ENCODE data around the gene FEM1B.

The FEM1B gene

DNA sequence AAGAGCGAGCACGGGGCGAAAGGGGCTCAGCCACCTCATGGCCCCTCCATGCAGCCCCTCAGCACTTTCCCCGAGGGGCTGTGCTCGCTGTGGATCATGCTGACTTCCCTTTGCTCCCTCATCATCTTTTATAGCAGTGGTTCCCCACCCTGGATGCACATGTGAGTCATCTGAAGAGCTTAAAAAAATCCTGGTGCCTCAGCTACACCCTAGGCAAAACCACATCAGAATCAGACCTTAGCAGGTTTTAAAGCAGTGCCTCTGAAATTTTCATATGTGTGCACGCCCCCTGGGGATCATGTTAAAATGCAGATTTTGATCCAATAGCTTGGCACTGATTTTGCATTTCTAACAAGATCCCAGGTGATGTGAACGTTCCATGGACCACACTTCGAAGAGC is 50.9 kb downstream of the FEM1B start:
- ATAC-seq: no peak

- ATAC-seq: no peak
These were observed 51.4 kb downstream of the FEM1B start for GRCh38 chr15:68328964-68329363.

GRCh38 chr15:68330416-68330815 is 52.9 kb downstream of the FEM1B start:
- no peak for ATAC-seq

- ATAC-seq: no peak
These were observed 53.4 kb downstream of the FEM1B start for GRCh38 chr15:68330901-68331300.

- no peak for ATAC-seq
These were observed 54.7 kb downstream of the FEM1B start for GRCh38 chr15:68332266-68332665.

GRCh38 chr15:68333775-68334470 is 56.4 kb downstream of the FEM1B start:
- no peak for ATAC-seq

- no peak for ATAC-seq
These were observed 57.1 kb downstream of the FEM1B start for GRCh38 chr15:68334661-68335124.

DNA sequence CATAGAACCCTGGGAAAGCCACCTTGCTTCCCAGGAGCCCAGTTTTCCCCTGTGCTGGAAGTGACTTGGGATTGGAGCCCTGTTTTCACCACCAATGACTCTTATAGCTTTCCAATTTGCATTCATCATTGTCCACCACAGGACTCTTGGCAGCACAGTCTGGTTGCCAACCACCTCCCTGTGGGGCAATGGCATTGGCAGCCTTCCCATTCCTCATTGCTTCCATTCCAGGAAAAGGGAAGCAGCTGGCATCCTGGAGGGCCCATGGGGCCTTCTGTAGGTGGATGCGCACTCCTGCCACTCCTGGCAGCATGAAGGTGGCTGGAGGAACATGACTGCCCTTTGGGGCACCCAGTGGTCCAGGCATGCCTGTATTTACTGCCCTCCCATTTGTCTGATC is 57.7 kb downstream of the FEM1B start:
- ATAC-seq: no peak

- ATAC-seq: no peak
These were observed 58.1 kb downstream of the FEM1B start for GRCh38 chr15:68335655-68336054.

- ATAC-seq: no peak
These were observed 59.0 kb downstream of the FEM1B start for GRCh38 chr15:68336516-68336915.

GRCh38 chr15:68337826-68338225 is 60.3 kb downstream of the FEM1B start:
- no peak for ATAC-seq

GRCh38 chr15:68339481-68339880 is 61.9 kb downstream of the FEM1B start:
- no peak for ATAC-seq

DNA sequence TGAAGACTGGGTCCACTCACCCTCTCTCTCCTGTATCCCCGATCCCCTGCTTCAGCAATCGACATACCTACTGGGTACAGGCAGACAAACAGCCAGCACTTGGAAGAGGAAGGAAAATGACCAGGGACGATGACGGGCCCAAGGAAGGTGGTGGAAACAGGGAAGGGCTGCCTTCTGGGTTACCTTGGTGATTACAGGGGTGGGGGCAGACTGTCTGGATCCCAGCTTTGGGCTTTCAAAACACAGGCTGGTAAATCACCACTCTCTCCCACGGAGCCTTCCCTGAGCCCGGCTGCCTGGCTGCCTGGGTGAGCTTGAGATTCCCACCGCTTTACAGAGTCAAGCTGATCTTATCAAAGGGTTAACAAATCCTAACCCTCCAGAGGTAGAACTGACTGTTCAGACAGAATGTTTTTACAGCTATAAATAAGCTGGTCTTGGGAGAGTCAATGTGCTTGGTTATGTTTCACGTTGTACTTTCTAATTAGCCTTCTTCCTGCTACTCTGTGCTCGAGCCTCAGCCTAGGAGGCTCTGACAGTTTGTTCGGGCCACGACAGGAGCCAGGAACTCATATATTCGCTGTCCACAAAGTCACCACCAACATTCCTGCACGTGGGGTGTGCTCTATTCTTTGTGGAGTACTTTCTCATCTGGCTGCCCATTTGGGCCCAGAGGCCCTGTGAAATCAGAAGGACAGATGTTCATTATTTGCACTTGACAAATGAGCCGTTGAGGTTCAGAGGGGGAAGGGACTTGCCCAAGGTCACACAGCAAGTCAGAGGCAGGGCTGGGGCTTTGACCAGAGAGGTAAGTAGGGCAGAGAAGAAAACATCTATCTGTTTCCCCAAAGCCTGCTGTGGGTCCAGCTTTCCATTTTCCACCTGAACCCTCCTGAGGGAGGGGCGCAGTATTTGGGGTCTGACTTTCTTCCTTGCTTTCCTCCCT is 63.5 kb downstream of the FEM1B start:
- no peak for ATAC-seq

GRCh38 chr15:68341760-68342725 is 64.5 kb downstream of the FEM1B start:
- ATAC-seq: no peak

DNA sequence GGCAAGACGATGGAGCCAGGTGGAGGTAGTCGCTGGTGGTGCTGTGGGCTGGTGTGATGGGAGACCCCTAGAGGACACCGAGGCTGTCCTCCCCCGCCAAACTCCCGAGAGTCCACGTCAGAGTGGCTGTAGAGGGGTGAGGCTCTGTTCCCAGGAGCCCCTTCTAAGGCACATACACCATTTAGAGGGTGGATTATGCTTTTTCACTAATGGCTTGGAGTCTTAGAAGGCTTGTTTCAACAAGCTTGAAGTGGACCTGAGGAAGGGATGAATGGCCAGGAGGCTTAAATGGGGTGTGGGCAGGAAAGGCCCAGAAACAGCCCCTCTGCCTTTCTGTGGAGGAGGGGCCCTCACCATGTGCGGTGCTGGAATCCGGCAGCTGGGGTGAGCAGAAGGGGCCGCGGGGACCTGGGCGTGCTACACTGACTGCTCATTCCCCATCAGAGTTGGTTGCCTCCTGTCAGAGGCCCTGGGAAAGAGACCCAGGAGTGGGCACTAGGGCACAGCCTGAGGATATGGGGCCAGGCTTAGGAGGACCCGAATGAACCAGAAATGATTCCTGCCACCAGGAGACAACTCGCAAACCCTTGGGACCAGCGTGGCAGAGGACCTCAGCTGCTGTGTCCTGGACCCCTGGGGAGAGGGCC is 66.2 kb downstream of the FEM1B start:
- no peak for ATAC-seq

DNA sequence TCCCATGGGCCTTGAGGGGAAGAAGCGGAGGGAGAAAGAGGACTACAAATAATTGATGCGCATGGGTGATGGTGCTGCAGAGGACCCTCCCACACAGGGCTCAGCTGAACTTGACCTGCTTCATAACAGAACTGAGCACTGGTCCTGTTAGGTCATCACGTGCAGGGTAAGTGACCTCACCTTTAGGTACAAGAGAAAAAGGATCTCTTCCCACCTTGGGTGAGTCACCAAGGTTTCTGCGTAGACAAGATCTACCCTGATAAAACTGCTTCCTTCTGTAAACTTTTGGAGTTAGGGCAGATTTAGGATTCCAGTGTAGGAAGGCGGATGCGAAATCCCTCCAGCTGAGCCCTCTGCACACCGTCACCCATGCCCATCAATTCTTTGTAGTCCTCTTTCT is 67.1 kb downstream of the FEM1B start:
- no peak for ATAC-seq

All from activated CD4-positive, CD25-positive, alpha-beta regulatory T cell treated with anti-CD3 and anti-CD28 coated beads, Interleukin-2, amount 50 U/mL, for 24 hours (primary cell).